Neural progenitor cell (in vitro differentiated cells): ENCODE results near the gene CREBL2. TPM values are rescaled to one million over a fixed set of nuclear protein-coding genes. Genes with fewer than 3 reads are reported as not detected.
A peak's percentile ranks its signal among the peaks of the same experiment; 100 is the strongest.

ENCODE experiments used
- DNase-seq: peaks from one replicate; pipeline ENCODE4 v3.0.0-alpha.2; 2016; ENCODE audit warnings: low spot score
- H2AFZ ChIP-seq: fragments of 200-600 bp; sonication (generic); replicated peaks from 2 replicates; pipeline ENCODE4 v1.6.1; 2016; ENCODE audit warnings: antibody characterized with exemption
- H3F3A ChIP-seq: fragments of 200-600 bp; sonication (generic); 2 replicates; pipeline ENCODE4 v1.6.1; 2016; ENCODE audit warnings: antibody characterized with exemption, low read depth
- H3K27ac ChIP-seq: fragments of 200-600 bp; sonication (generic); 2 replicates; pipeline ENCODE4 v1.5.1; 2016; ENCODE audit warnings: mild to moderate bottlenecking
- H3K27me3 ChIP-seq: fragments of 200-600 bp; sonication (generic); 2 replicates; pipeline ENCODE4 v1.6.1; 2016; ENCODE audit warnings: mild to moderate bottlenecking, moderate library complexity
- H3K36me3 ChIP-seq: fragments of 200-600 bp; sonication (generic); 2 replicates; pipeline ENCODE4 v1.5.1; 2016
- H3K4me1 ChIP-seq: fragments of 200-600 bp; sonication (generic); 2 replicates; pipeline ENCODE4 v1.6.1; 2016; ENCODE audit warnings: mixed run types
- H3K4me2 ChIP-seq: fragments of 200-600 bp; sonication (generic); 2 replicates; pipeline ENCODE4 v1.6.1; 2016
- H3K4me3 ChIP-seq: fragments of 200-600 bp; sonication (generic); 2 replicates; pipeline ENCODE4 v1.5.1; 2016
- H3K79me2 ChIP-seq: fragments of 200-600 bp; sonication (generic); 2 replicates; pipeline ENCODE4 v1.6.1; 2016; ENCODE audit warnings: low read depth
- H3K9ac ChIP-seq: fragments of 200-600 bp; sonication (generic); 2 replicates; pipeline ENCODE4 v1.6.1; 2016
- H3K9me3 ChIP-seq: fragments of 200-600 bp; sonication (generic); 2 replicates; pipeline ENCODE4 v1.5.1; 2016; ENCODE audit warnings: low read depth
- H4K20me1 ChIP-seq: fragments of 200-600 bp; sonication (generic); 2 replicates; pipeline ENCODE4 v1.6.1; 2016; ENCODE audit warnings: low read depth
- H3K27ac Mint-ChIP-seq: 3 replicates; pipeline ENCODE4 v1.8.0; 2021; ENCODE audit warnings: mixed read lengths
- H3K27me3 Mint-ChIP-seq: 2 replicates; pipeline ENCODE4 v1.8.0; 2022; ENCODE audit warnings: low read depth, mild to moderate bottlenecking, inconsistent platforms, moderate library complexity, mixed read lengths; ENCODE audit not compliant: insufficient read depth
- H3K36me3 Mint-ChIP-seq: 3 replicates; pipeline ENCODE4 v1.8.0; 2021; ENCODE audit warnings: mixed read lengths
- H3K4me1 Mint-ChIP-seq: 3 replicates; pipeline ENCODE4 v1.8.0; 2021; ENCODE audit warnings: mixed read lengths
- H3K4me3 Mint-ChIP-seq: 3 replicates; pipeline ENCODE4 v1.8.0; 2021; ENCODE audit warnings: mild to moderate bottlenecking, moderate library complexity, mixed read lengths
- H3K9me3 Mint-ChIP-seq: 3 replicates; pipeline ENCODE4 v1.8.0; 2020; ENCODE audit warnings: mixed read lengths
- EZH2 ChIP-seq: fragments of 200-600 bp; sonication (generic); IDR thresholded peaks from 2 replicates; pipeline ENCODE4 v1.6.1; 2017; ENCODE audit warnings: antibody characterized with exemption, mild to moderate bottlenecking, moderate library complexity
- EZH2phosphoT487 ChIP-seq: fragments of 200-600 bp; sonication (generic); IDR thresholded peaks from 2 replicates; pipeline ENCODE4 v1.6.1; 2017; ENCODE audit warnings: antibody characterized with exemption
- total RNA-seq: library from RNA; depleted of rRNA; stranded (reverse); fragments of >200 nt; gene quantifications from 2 replicates; pipeline ENCODE4 v1.2.3, GENCODE V29; 2015; ENCODE audit warnings: low replicate concordance
- TF ChIP-seq, protein P1 (sequence below): fragments of 200-600 bp; sonication (generic); IDR thresholded peaks from 2 replicates; pipeline ENCODE4 v1.5.1; 2017; ENCODE audit warnings: antibody characterized with exemption, mild to moderate bottlenecking

The CREBL2 gene
- total RNA-seq, 1 donor from 2014 or later: 31.4 TPM

DNA sequence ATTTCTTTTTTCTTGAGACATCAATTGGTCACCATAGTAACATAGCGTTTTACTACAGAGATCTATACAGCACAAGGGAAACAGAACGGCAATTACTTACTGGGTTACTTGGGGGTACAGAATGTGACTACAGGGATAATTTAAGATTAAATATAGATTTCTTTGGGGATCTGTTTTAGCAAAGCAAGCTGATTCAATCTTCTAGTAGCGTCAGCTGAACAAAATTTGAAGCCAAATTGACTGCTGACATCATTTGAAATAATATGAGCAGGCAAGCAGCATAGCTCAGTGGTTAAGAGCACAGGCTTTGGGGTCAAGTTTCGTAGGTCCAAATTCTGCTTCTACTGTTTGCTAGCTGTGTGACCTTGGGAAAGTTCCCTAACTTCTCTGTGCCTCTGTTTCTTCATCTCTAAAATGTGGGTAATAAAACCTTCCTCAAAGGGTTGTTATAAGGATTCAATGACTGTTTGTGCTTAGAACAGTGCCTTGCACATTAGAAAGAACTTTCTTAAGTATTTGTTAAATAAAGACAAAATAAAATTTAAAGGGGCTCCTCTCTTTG is 71.5 kb downstream of the CREBL2 start:
- H3K36me3 ChIP-seq: no peaks in the 10 kb centered on the region
- H3K4me3 ChIP-seq: peak overlapping the region; percentile 87
- peaks cover 61% of the 10 kb centered on the region for H3K79me2 ChIP-seq
- H3K27me3 Mint-ChIP-seq: peaks cover 6% of the 10 kb centered on the region
- TF ChIP-seq EZH2phosphoT487: no peak
- TF ChIP-seq EZH2: no peak
- TF ChIP-seq, protein P1, sequence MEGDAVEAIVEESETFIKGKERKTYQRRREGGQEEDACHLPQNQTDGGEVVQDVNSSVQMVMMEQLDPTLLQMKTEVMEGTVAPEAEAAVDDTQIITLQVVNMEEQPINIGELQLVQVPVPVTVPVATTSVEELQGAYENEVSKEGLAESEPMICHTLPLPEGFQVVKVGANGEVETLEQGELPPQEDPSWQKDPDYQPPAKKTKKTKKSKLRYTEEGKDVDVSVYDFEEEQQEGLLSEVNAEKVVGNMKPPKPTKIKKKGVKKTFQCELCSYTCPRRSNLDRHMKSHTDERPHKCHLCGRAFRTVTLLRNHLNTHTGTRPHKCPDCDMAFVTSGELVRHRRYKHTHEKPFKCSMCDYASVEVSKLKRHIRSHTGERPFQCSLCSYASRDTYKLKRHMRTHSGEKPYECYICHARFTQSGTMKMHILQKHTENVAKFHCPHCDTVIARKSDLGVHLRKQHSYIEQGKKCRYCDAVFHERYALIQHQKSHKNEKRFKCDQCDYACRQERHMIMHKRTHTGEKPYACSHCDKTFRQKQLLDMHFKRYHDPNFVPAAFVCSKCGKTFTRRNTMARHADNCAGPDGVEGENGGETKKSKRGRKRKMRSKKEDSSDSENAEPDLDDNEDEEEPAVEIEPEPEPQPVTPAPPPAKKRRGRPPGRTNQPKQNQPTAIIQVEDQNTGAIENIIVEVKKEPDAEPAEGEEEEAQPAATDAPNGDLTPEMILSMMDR: no peak
- peaks cover 59% of the 10 kb centered on the region for H3F3A ChIP-seq
- no peak overlapping the region for H2AFZ ChIP-seq
- no peak for DNase-seq
- peak overlapping the region; percentile 71 for H3K9ac ChIP-seq
- peak overlapping the region; percentile 90 for H3K4me2 ChIP-seq
- peak overlapping the region; percentile 82 for H3K27ac ChIP-seq
- H3K9me3 ChIP-seq: no peaks in the 10 kb centered on the region
- H3K36me3 Mint-ChIP-seq: peaks cover 3% of the 10 kb centered on the region
- no peaks in the 10 kb centered on the region for H3K27me3 ChIP-seq
- peak overlapping the region; percentile 84 for H3K27ac Mint-ChIP-seq
- H4K20me1 ChIP-seq: peaks cover 44% of the 10 kb centered on the region
- H3K9me3 Mint-ChIP-seq: no peaks in the 10 kb centered on the region
- peaks cover 75% of the 10 kb centered on the region for H3K4me1 ChIP-seq
- H3K4me3 Mint-ChIP-seq: peak overlapping the region; percentile 95
- H3K4me1 Mint-ChIP-seq: peaks cover 66% of the 10 kb centered on the region

DNA sequence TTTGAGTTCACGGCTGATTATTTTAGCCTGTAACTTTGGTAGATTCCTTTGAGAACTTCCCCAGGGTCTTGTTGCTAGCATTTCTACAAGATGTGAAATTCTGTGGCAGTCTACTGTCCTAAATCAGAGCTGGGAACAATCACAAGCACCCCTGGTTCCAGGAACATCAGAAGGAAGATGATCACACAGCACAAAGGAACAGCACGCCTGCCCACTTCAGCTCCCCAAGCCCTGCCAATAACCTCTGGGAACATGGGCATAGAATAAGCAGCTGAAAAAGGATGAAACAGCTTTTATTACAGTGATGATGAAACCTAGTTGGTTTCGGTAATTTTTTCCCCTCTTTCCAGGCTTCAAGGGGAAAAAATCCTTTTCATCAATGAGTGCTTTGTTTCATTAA is 72.0 kb downstream of the CREBL2 start:
- DNase-seq: peak; percentile 34

DNA sequence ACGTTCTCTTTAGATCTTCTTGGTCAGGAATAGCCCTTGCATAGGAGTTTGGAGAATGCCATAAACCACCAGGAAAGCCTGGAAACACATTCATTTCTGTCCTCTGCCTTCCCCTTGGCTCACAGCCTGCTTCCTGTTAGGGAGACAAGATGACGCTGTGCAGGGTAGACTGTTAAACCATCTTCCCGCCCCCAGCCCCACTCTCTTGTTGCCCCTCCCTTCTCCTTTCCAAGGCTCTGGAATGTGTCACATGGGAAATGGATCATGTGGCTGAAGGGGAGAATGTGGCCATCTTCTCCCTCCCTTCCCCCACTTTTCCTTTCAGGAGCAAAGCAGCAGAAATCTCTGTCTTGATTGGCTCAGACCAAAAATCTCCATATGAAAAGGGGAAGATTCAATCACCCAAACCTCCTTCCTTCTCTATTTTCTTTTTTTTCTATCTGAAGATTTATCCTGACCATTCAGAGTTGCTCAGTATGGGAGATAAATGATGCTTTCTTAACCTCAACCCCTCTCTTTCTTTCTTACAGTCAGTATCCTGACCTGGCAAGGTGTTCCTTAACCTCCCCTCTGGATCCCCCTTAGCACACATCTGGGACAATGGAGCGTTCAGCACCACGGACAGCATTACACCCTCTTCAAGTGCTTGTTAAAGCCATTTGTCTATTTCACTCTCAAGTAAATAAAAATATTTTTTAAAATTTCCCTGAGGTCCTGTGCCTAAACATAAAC is 72.9 kb downstream of the CREBL2 start:
- Mint-ChIP-seq H3K27me3 (peaks cover 6% of the 10 kb centered on the region), H3K4me3 (peak overlapping the region; percentile 95), H3K36me3 (no peaks in the 10 kb centered on the region), H3K4me1 (peaks cover 66% of the 10 kb centered on the region), H3K9me3 (no peaks in the 10 kb centered on the region), H3K27ac (peak overlapping the region; percentile 96)
- peaks cover 31% of the 10 kb centered on the region for H4K20me1 ChIP-seq
- H3K4me2 ChIP-seq: peak overlapping the region; percentile 90
- H3K9ac ChIP-seq: peak overlapping the region; percentile 71
- H3K9me3 ChIP-seq: no peaks in the 10 kb centered on the region
- H2AFZ ChIP-seq: peak overlapping the region; percentile 2
- no peaks in the 10 kb centered on the region for H3K27me3 ChIP-seq
- no peaks in the 10 kb centered on the region for H3K36me3 ChIP-seq
- peaks cover 71% of the 10 kb centered on the region for H3K4me1 ChIP-seq
- peak overlapping the region; percentile 95 for H3K27ac ChIP-seq
- H3F3A ChIP-seq: peaks cover 55% of the 10 kb centered on the region
- DNase-seq: peak; percentile 97
- H3K4me3 ChIP-seq: peak overlapping the region; percentile 87
- no peak for TF ChIP-seq EZH2phosphoT487
- TF ChIP-seq, protein P1: no peak
- no peak for TF ChIP-seq EZH2
- H3K79me2 ChIP-seq: peaks cover 48% of the 10 kb centered on the region

More for the DNA sequence above, 72.0 kb downstream of the CREBL2 start:
- peaks cover 56% of the 10 kb centered on the region for H3K79me2 ChIP-seq
- H3K27ac Mint-ChIP-seq: peak overlapping the region; percentile 96
- peaks cover 39% of the 10 kb centered on the region for H4K20me1 ChIP-seq
- H3K27me3 Mint-ChIP-seq: peaks cover 6% of the 10 kb centered on the region
- H3K4me2 ChIP-seq: peak overlapping the region; percentile 90
- H3K4me3 Mint-ChIP-seq: peak overlapping the region; percentile 95
- H3K9me3 ChIP-seq: no peaks in the 10 kb centered on the region
- no peaks in the 10 kb centered on the region for H3K36me3 ChIP-seq
- peak overlapping the region; percentile 2 for H2AFZ ChIP-seq
- TF ChIP-seq EZH2: no peak
- no peak for TF ChIP-seq EZH2phosphoT487
- TF ChIP-seq, protein P1: no peak
- peak overlapping the region; percentile 87 for H3K4me3 ChIP-seq
- H3K9ac ChIP-seq: peak overlapping the region; percentile 71
- H3K36me3 Mint-ChIP-seq: peaks cover 3% of the 10 kb centered on the region
- peaks cover 55% of the 10 kb centered on the region for H3F3A ChIP-seq
- H3K4me1 Mint-ChIP-seq: peaks cover 66% of the 10 kb centered on the region
- no peaks in the 10 kb centered on the region for H3K27me3 ChIP-seq
- no peaks in the 10 kb centered on the region for H3K9me3 Mint-ChIP-seq
- H3K27ac ChIP-seq: peak overlapping the region; percentile 82
- peaks cover 75% of the 10 kb centered on the region for H3K4me1 ChIP-seq
